ENCODE measurements around the gene MRPL48. TPM values are rescaled to one million over a fixed set of nuclear protein-coding genes. Genes with fewer than 3 reads are reported as not detected.

MRPL48 gene
- total RNA-seq, 2 experiments from 2014 or later: 41.3 to 44.9 TPM

DNA sequence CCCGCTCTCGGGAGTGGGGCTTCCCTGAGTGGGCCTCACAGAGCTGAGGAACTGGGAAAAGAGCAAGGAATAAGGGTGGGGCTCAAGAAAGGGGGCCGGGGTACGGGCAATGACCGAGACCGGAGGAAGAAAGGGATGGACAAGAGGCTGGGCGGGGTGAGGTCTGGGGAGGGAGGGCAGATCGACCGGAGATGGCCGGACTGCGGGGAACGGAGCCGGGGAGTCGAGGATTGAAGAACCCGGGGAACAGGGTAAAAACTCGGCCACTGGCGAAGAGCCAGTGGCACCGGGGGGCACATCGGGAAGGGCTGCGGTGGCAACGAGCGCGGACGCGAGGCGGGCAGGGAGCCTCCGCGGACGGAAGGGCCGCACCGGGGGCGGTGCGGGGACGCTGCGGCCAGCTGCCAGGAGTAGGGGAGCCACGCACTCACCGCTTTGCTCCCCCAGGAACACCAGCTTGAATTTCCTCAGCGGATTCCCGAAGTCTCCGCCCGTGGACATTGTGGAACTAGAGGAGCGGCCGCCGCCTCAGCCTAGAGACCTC is 27.5 kb upstream of the MRPL48 start:
- peak overlapping the region; percentile 82 for H3K27ac Mint-ChIP-seq
- TF ChIP-seq, protein P1, sequence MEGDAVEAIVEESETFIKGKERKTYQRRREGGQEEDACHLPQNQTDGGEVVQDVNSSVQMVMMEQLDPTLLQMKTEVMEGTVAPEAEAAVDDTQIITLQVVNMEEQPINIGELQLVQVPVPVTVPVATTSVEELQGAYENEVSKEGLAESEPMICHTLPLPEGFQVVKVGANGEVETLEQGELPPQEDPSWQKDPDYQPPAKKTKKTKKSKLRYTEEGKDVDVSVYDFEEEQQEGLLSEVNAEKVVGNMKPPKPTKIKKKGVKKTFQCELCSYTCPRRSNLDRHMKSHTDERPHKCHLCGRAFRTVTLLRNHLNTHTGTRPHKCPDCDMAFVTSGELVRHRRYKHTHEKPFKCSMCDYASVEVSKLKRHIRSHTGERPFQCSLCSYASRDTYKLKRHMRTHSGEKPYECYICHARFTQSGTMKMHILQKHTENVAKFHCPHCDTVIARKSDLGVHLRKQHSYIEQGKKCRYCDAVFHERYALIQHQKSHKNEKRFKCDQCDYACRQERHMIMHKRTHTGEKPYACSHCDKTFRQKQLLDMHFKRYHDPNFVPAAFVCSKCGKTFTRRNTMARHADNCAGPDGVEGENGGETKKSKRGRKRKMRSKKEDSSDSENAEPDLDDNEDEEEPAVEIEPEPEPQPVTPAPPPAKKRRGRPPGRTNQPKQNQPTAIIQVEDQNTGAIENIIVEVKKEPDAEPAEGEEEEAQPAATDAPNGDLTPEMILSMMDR (IDR thresholded peaks at IDR 0.05): no peak
- CTCF ChIA-PET: interaction anchor here (1.5 to 2.2 kb wide), 3 partner anchors 19 to 27 kb away, joined by 4 to 8 read pairs (median 8); partner anchors contain the start of gene MRPL48

GRCh38 chr11:73760679-73761402 is 26.8 kb upstream of the MRPL48 start, which contains the start of gene RAB6A:
Gene RAB6A, minus strand, starts transcription at chr11:73761074. Its CDS starts 439 bp downstream, at chr11:73760635.
- POLR2A ChIA-PET: interaction anchor here (0.7 to 3.0 kb wide), 9 partner anchors 8 to 144 kb away, joined by 3 to 26 read pairs (median 3); partner anchors contain the start of gene MRPL48
- ATAC-seq (peak; percentile 94), DNase-seq (peak; percentile 100)
- peaks cover 23% of the 10 kb centered on the region for H3K4me1 Mint-ChIP-seq (ENCODE audit: low read depth)
- H3K9me3 Mint-ChIP-seq: no peaks in the 10 kb centered on the region
- TF ChIP-seq, protein P1 (IDR thresholded peaks at IDR 0.05): no peak
- H3K4me3 Mint-ChIP-seq: peak within 1 kb of the TSS; percentile 87
- CTCF ChIA-PET: interaction anchor here (0.9 to 2.2 kb wide), 4 partner anchors 19 to 62 kb away, joined by 3 to 8 read pairs (median 6); partner anchors contain the start of gene MRPL48
- H3K27ac Mint-ChIP-seq: peak within 1 kb of the TSS; percentile 94
- H3K36me3 Mint-ChIP-seq (ENCODE audit: low read depth): peaks cover 7% of the 10 kb centered on the region
- intact Hi-C loops (cut with micrococcal nuclease): loop anchor here (1.0 kb wide), 1 partner anchor 18 kb away; no protein-coding TSS in a partner anchor
- no peaks in the 10 kb centered on the region for H3K27me3 Mint-ChIP-seq

More for the DNA sequence above, 27.5 kb upstream of the MRPL48 start:
- Mint-ChIP-seq H3K4me1 (ENCODE audit: low read depth) (peaks cover 23% of the 10 kb centered on the region), H3K4me3 (peak overlapping the region; percentile 87), H3K27me3 (no peaks in the 10 kb centered on the region), H3K9me3 (no peaks in the 10 kb centered on the region), H3K36me3 (ENCODE audit: low read depth) (peaks cover 7% of the 10 kb centered on the region)
- DNase-seq (no peak), ATAC-seq (no peak)
- POLR2A ChIA-PET: interaction anchor here (0.9 to 3.0 kb wide), 7 partner anchors 8 to 118 kb away, joined by 3 to 26 read pairs (median 3); partner anchors contain the start of gene MRPL48
- intact Hi-C loops (cut with micrococcal nuclease): no loop called here

DNA sequence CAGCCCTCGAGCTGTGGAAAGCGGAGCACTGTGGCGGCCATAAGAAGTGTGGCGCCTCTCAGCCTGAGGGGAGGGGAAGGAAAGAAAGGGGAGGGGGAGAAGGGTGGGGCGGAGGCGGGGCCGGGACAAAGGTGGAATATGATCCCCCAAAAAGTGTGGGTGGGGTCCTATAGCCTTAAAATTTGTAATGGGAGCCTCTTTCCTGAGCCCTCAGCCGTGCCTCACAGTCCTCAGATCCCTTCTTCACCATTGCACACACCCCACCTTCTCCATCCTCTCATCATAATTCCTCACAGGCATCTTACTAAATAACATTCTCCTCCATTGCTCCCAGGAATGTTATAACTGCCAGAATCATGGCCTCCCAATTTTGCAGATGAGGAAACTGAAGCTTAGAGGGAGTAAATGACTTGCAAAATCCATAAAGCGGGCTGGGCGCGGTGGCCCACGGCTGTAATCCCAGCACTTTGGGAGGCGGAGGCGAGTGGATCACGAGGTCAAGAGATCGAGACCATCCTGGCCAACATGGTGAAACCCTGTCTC is 26.2 kb upstream of the MRPL48 start:
- ChIA-PET CTCF (interaction anchor here (0.9 to 2.2 kb wide), 4 partner anchors 18 to 62 kb away, joined by 3 to 8 read pairs (median 6); partner anchors contain the start of gene MRPL48), POLR2A (interaction anchor here (0.7 to 3.0 kb wide), 7 partner anchors 18 to 144 kb away, joined by 3 to 26 read pairs (median 4); partner anchors contain the start of gene MRPL48)
- peaks cover 7% of the 10 kb centered on the region for H3K36me3 Mint-ChIP-seq (ENCODE audit: low read depth)
- H3K9me3 Mint-ChIP-seq: no peaks in the 10 kb centered on the region
- TF ChIP-seq, protein P1 (IDR thresholded peaks at IDR 0.05): no peak
- peaks cover 5% of the 10 kb centered on the region for H3K27me3 Mint-ChIP-seq
- peak overlapping the region; percentile 94 for H3K27ac Mint-ChIP-seq
- peak overlapping the region; percentile 87 for H3K4me3 Mint-ChIP-seq
- DNase-seq (no peak), ATAC-seq (peak; percentile 11)
- H3K4me1 Mint-ChIP-seq (ENCODE audit: low read depth): peaks cover 23% of the 10 kb centered on the region
- intact Hi-C loops (cut with micrococcal nuclease): loop anchor here (1.0 kb wide), 1 partner anchor 18 kb away; no protein-coding TSS in a partner anchor

- Mint-ChIP-seq H3K4me1 (ENCODE audit: low read depth) (peaks cover 20% of the 10 kb centered on the region), H3K27me3 (peaks cover 9% of the 10 kb centered on the region), H3K36me3 (ENCODE audit: low read depth) (peaks cover 6% of the 10 kb centered on the region), H3K4me3 (no peak overlapping the region), H3K27ac (peak overlapping the region; percentile 9), H3K9me3 (no peaks in the 10 kb centered on the region)
- ChIA-PET POLR2A (interaction anchor here (0.6 to 3.0 kb wide), 5 partner anchors 14 to 211 kb away, joined by 3 to 26 read pairs (median 3); partner anchors contain the start of gene MRPL48), CTCF (interaction anchor here (0.9 to 1.3 kb wide), 3 partner anchors 13 to 412 kb away, joined by 3 to 4 read pairs (median 3); no protein-coding TSS in a partner anchor)
- no peak for DNase-seq
- intact Hi-C loops (cut with micrococcal nuclease): no loop called here
- TF ChIP-seq, protein P1 (IDR thresholded peaks at IDR 0.05): no peak
- ATAC-seq: no peak
These were observed 24.9 kb upstream of the MRPL48 start for GRCh38 chr11:73762732-73763131.
